Measurements from ENCODE around the gene KLF17.

The KLF17 gene

GRCh38 chr1:44118682-44119081, at the start of gene KLF17:
TSS of gene KLF17 (plus strand) at chr1:44118821. CDS start at chr1:44118908, 87 bp downstream.
- no peak for DNase-seq

- no peak for DNase-seq
These were observed 47.2 kb upstream of the KLF17 start for GRCh38 chr1:44071461-44071860.

GRCh38 chr1:44072204-44072603, 46.4 kb upstream of the KLF17 start:
- DNase-seq = no peak

GRCh38 chr1:44072821-44073220, 45.8 kb upstream of the KLF17 start:
- DNase-seq = no peak

- no peak for DNase-seq
These were observed 45.1 kb upstream of the KLF17 start for GRCh38 chr1:44073528-44073927.

GRCh38 chr1:44074415-44074814, 44.2 kb upstream of the KLF17 start:
- no peak for DNase-seq

GRCh38 chr1:44076066-44076465, 42.6 kb upstream of the KLF17 start:
- DNase-seq = no peak

- DNase-seq = no peak
These were observed 41.2 kb upstream of the KLF17 start for GRCh38 chr1:44077421-44077820.

- DNase-seq = no peak
These were observed 40.5 kb upstream of the KLF17 start for GRCh38 chr1:44078104-44078503.

GRCh38 chr1:44079566-44079965, 39.1 kb upstream of the KLF17 start:
- no peak for DNase-seq

- no peak for DNase-seq
These were observed 33.5 kb upstream of the KLF17 start for GRCh38 chr1:44084998-44085675.

- no peak for DNase-seq
These were observed 31.7 kb upstream of the KLF17 start for GRCh38 chr1:44086692-44087474.

GRCh38 chr1:44089371-44090048, 29.1 kb upstream of the KLF17 start:
- DNase-seq = no peak

GRCh38 chr1:44090429-44091252, 28.0 kb upstream of the KLF17 start:
- DNase-seq = no peak

- no peak for DNase-seq
These were observed 24.6 kb upstream of the KLF17 start for GRCh38 chr1:44094047-44094446.

GRCh38 chr1:44100183-44100868, 18.3 kb upstream of the KLF17 start:
- no peak for DNase-seq

- no peak for DNase-seq
These were observed 17.3 kb upstream of the KLF17 start for GRCh38 chr1:44101328-44101727.

- no peak for DNase-seq
These were observed 15.1 kb upstream of the KLF17 start for GRCh38 chr1:44103270-44104131.

- DNase-seq = no peak
These were observed 12.8 kb upstream of the KLF17 start for GRCh38 chr1:44105810-44106209.

GRCh38 chr1:44108241-44108640, 10.4 kb upstream of the KLF17 start:
- no peak for DNase-seq

GRCh38 chr1:44108971-44109370, 9.7 kb upstream of the KLF17 start:
- no peak for DNase-seq

Measured in cortex of kidney (tissue), 1 donor.